Measurements from ENCODE around the gene PDCD1.

- TF ChIP-seq EZH2phosphoT487 (IDR thresholded peaks at IDR 0.05; ENCODE audit: borderline replicate concordance) (no peak), CTCF (conservative IDR thresholded peaks at IDR 0.05; ENCODE audit: low read length) (no peak)
Observed at GRCh38 chr2:241905716-241906377, 47.2 kb upstream of the PDCD1 start.

Data from Loucy (cell line).